Suprapubic skin (tissue), 4 donors: ENCODE data around the gene EPOP. TPM values are rescaled to one million over a fixed set of nuclear protein-coding genes. Genes with fewer than 3 reads are reported as not detected.
A peak's percentile ranks its signal among the peaks of the same experiment; 100 is the strongest.

Experiments used
- DNase-seq, 2 donors: peaks; one replicate each; pipeline ENCODE4 v3.0.0-alpha.2; 2019; ENCODE audit warnings: low spot score in 2 of 2
- H3K27ac ChIP-seq: fragments of 200-600 bp; sonication (generic); one replicate; pipeline ENCODE4 v1.5.1; 2019
- H3K27me3 ChIP-seq: fragments of 200-600 bp; sonication (generic); one replicate; pipeline ENCODE4 v1.5.1; 2019
- H3K36me3 ChIP-seq: fragments of 200-600 bp; sonication (generic); one replicate; pipeline ENCODE4 v1.5.1; 2019
- H3K4me1 ChIP-seq: fragments of 200-600 bp; sonication (generic); one replicate; pipeline ENCODE4 v1.5.1; 2019
- H3K4me3 ChIP-seq: fragments of 200-600 bp; sonication (generic); one replicate; pipeline ENCODE4 v1.5.1; 2019; ENCODE audit warnings: mild to moderate bottlenecking
- H3K9me3 ChIP-seq: fragments of 200-600 bp; sonication (generic); one replicate; pipeline ENCODE4 v1.5.1; 2019
- CTCF ChIP-seq, 2 donors: fragments of 200-600 bp in 1 of 2; fragments of 450-650 bp in 1 of 2; sonication (generic) in 1 of 2; IDR thresholded peaks; one replicate each; pipeline ENCODE4 v1.5.1; 2016 to 2019; ENCODE audit warnings: antibody characterized with exemption in 2 of 2, mild to moderate bottlenecking in 1 of 2, moderate library complexity in 1 of 2
- EP300 ChIP-seq: sonication (generic); formaldehyde crosslinking; IDR thresholded peaks from one replicate; pipeline ENCODE4 v1.6.1; 2017; ENCODE audit warnings: antibody characterized with exemption
- POLR2A ChIP-seq, 2 donors: fragments of 450-650 bp; IDR thresholded peaks; one replicate each; pipeline ENCODE4 v1.6.1; 2017; ENCODE audit warnings: antibody characterized with exemption in 2 of 2, mild to moderate bottlenecking in 2 of 2, moderate library complexity in 2 of 2
- POLR2AphosphoS5 ChIP-seq, 3 donors: sonication (generic); formaldehyde crosslinking; IDR thresholded peaks; one replicate each; pipeline ENCODE4 v1.6.1; 2017; ENCODE audit warnings: antibody characterized with exemption in 3 of 3
- WGBS: methylation state at CpG from one replicate; pipeline ENCODE4 v1.1.5; 2018; 5-methylcytosine and 5-hydroxymethylcytosine counted together
- total RNA-seq, 4 donors: library from RNA; depleted of rRNA; stranded (reverse); fragments of >200 nt; gene quantifications; one replicate each; pipeline ENCODE4 v1.1.0, GENCODE V29; 2016

Gene EPOP
- total RNA-seq, 4 donors from 2014 or later = 0.80 to 6.1 (median 3.2) TPM

- WGBS = 85% methylated on average over 18 of the region's 18 CpGs
- Histone ChIP-seq H3K4me3 (no peak overlapping the region), H3K27me3 (no peaks in the 10 kb centered on the region), H3K27ac (no peak overlapping the region), H3K4me1 (peaks cover 41% of the 10 kb centered on the region), H3K9me3 (no peaks in the 10 kb centered on the region), H3K36me3 (peaks cover 42% of the 10 kb centered on the region)
- no peak for DNase-seq
- TF ChIP-seq CTCF (IDR thresholded peaks at IDR 0.05) (no peak), EP300 (no peak)
Measured at GRCh38 chr17:38709104-38709820, 34.5 kb upstream of the EPOP start.

- H3K4me1 ChIP-seq = peaks cover 53% of the 10 kb centered on the region
- WGBS = 79% methylated on average over 21 of the region's 21 CpGs
- H3K27ac ChIP-seq = no peak overlapping the region
- no peak for DNase-seq
- no peaks in the 10 kb centered on the region for H3K27me3 ChIP-seq
- TF ChIP-seq EP300 (no peak), POLR2AphosphoS5 (IDR thresholded peaks at IDR 0.05) (no peak), POLR2A (IDR thresholded peaks at IDR 0.05) (no peak), CTCF (IDR thresholded peaks at IDR 0.05) (no peak)
- peaks cover 27% of the 10 kb centered on the region for H3K36me3 ChIP-seq
- H3K9me3 ChIP-seq = no peaks in the 10 kb centered on the region
- H3K4me3 ChIP-seq = no peak overlapping the region
Measured at GRCh38 chr17:38707678-38708351, 33.1 kb upstream of the EPOP start.

GRCh38 chr17:38706505-38707216, 31.9 kb upstream of the EPOP start:
- Histone ChIP-seq H3K9me3 (no peaks in the 10 kb centered on the region), H3K27me3 (no peaks in the 10 kb centered on the region), H3K36me3 (peaks cover 16% of the 10 kb centered on the region), H3K4me1 (peaks cover 61% of the 10 kb centered on the region), H3K27ac (peak overlapping the region; percentile 90), H3K4me3 (peak overlapping the region; percentile 85)
- no peak for DNase-seq
- TF ChIP-seq EP300 = no peak
- no peak for TF ChIP-seq POLR2AphosphoS5 (IDR thresholded peaks at IDR 0.05)
- TF ChIP-seq POLR2A (IDR thresholded peaks at IDR 0.05) = no peak
- no peak for TF ChIP-seq CTCF (IDR thresholded peaks at IDR 0.05)
- WGBS = 7% methylated on average over 17 of the region's 20 CpGs

- WGBS = 0% methylated on average over 30 of the region's 38 CpGs
- DNase-seq = peak in 1 of 2 donors; percentile 82
- TF ChIP-seq CTCF (IDR thresholded peaks at IDR 0.05) (no peak), EP300 (no peak), POLR2A (IDR thresholded peaks at IDR 0.05) (no peak), POLR2AphosphoS5 (IDR thresholded peaks at IDR 0.05) (no peak)
- H3K27ac ChIP-seq = peak overlapping the region; percentile 90
- peaks cover 10% of the 10 kb centered on the region for H3K36me3 ChIP-seq
- no peaks in the 10 kb centered on the region for H3K27me3 ChIP-seq
- H3K4me3 ChIP-seq = peak overlapping the region; percentile 85
- H3K9me3 ChIP-seq = no peaks in the 10 kb centered on the region
- peaks cover 68% of the 10 kb centered on the region for H3K4me1 ChIP-seq
Measured at GRCh38 chr17:38705803-38706504, 31.2 kb upstream of the EPOP start.
